Activated CD8-positive, alpha-beta T cell treated with anti-CD3 and anti-CD28 coated beads for 36 hours (primary cell): ENCODE measurements around the gene RTN4. TPM values are rescaled to one million over a fixed set of nuclear protein-coding genes. Genes with fewer than 3 reads are reported as not detected.
"Not testable (repeated sequence)": the region's sequence is repeated elsewhere in the genome, so short reads cannot be mapped to it uniquely, and the experiment has no call there.

Experiments
- ATAC-seq: fragments of 200-7000 bp; cut with Tn5 transposase; one replicate; pipeline ENCODE4 v1.10.0; 2021; ENCODE audit warnings: mild to moderate bottlenecking, moderate library complexity
- CTCF ChIA-PET: fragments of 350-600 bp; sonication (Branson Sonifier 250); formaldehyde crosslinking; loops from one replicate; lab custom pipeline; 2021; ENCODE audit warnings: antibody characterized with exemption; lab: Charles Lee
- POLR2A ChIA-PET: fragments of 350-600 bp; sonication (Branson Sonifier 250); formaldehyde crosslinking; loops from one replicate; lab custom pipeline; 2021; ENCODE audit warnings: antibody characterized with exemption; lab: Charles Lee
- DNase-seq: peaks from one replicate; pipeline ENCODE4 v3.0.0-alpha.2; 2020
- H3K27ac Mint-ChIP-seq: one replicate; pipeline ENCODE4 v1.8.0; 2021; ENCODE audit warnings: mild to moderate bottlenecking, mixed read lengths
- H3K27me3 Mint-ChIP-seq: one replicate; pipeline ENCODE4 v1.8.0; 2021; ENCODE audit warnings: mixed read lengths
- H3K36me3 Mint-ChIP-seq: one replicate; pipeline ENCODE4 v1.8.0; 2021; ENCODE audit warnings: low read depth, mixed read lengths
- H3K4me1 Mint-ChIP-seq: one replicate; pipeline ENCODE4 v1.8.0; 2021; ENCODE audit warnings: low read depth, mixed read lengths
- H3K4me3 Mint-ChIP-seq: one replicate; pipeline ENCODE4 v1.8.0; 2021; ENCODE audit warnings: mild to moderate bottlenecking, moderate library complexity, mixed read lengths
- H3K9me3 Mint-ChIP-seq: one replicate; pipeline ENCODE4 v1.8.0; 2021; ENCODE audit warnings: mixed read lengths
- CTCF ChIP-seq: fragments of 200-600 bp; IDR thresholded peaks from one replicate; pipeline ENCODE4 v1.8.0; 2022; ENCODE audit warnings: antibody characterized with exemption, mild to moderate bottlenecking
- intact Hi-C: fragments of 100-400 bp; cut with micrococcal nuclease; formaldehyde crosslinking; loops from one replicate; pipeline ENCODE4 v1.10.0; 2022
- total RNA-seq, 2 experiments: library from RNA; stranded (reverse); gene quantifications; one replicate each; pipeline ENCODE4 v1.2.3, GENCODE V29; 2021

The RTN4 gene
- total RNA-seq, 2 experiments from 2014 or later = 81.5 to 85.0 TPM

- ChIA-PET CTCF (interaction anchor here (1.4 kb wide), 1 partner anchor 10 kb away, joined by 5 read pairs; no protein-coding TSS in a partner anchor), POLR2A (no interaction called here)
- Mint-ChIP-seq H3K4me3 (no peak overlapping the region), H3K36me3 (peaks cover 4% of the 10 kb centered on the region), H3K27ac (no peak overlapping the region), H3K4me1 (peaks cover 65% of the 10 kb centered on the region), H3K27me3 (no peaks in the 10 kb centered on the region), H3K9me3 (no peaks in the 10 kb centered on the region)
- intact Hi-C loops = no loop called here
- DNase-seq = no peak
- TF ChIP-seq CTCF = no peak
- ATAC-seq = no peak
Observed at GRCh38 chr2:54995553-54995952, 54.7 kb downstream of the RTN4 start.

GRCh38 chr2:54990694-54991093, 59.6 kb downstream of the RTN4 start:
- peaks cover 14% of the 10 kb centered on the region for H3K36me3 Mint-ChIP-seq
- H3K4me1 Mint-ChIP-seq = peaks cover 43% of the 10 kb centered on the region
- POLR2A ChIA-PET, H3K9me3 Mint-ChIP-seq, H3K4me3 Mint-ChIP-seq, ATAC-seq, DNase-seq, H3K27ac Mint-ChIP-seq, intact Hi-C loops, H3K27me3 Mint-ChIP-seq: not testable (repeated sequence)
- CTCF ChIA-PET = interaction anchor here (0.7 kb wide), 1 partner anchor 151 kb away, joined by 3 read pairs; no protein-coding TSS in a partner anchor

GRCh38 chr2:54988612-54989011, 61.6 kb downstream of the RTN4 start:
- no peaks in the 10 kb centered on the region for H3K9me3 Mint-ChIP-seq
- no peak for DNase-seq
- ATAC-seq = no peak
- H3K27ac Mint-ChIP-seq = no peak overlapping the region
- ChIA-PET POLR2A (no interaction called here), CTCF (no interaction called here)
- intact Hi-C loops = loop anchor here (10.0 kb wide), 1 partner anchor 84 kb away; no protein-coding TSS in a partner anchor
- no peak overlapping the region for H3K4me3 Mint-ChIP-seq
- TF ChIP-seq CTCF = no peak
- H3K27me3 Mint-ChIP-seq = no peaks in the 10 kb centered on the region
- H3K4me1 Mint-ChIP-seq = peaks cover 40% of the 10 kb centered on the region
- H3K36me3 Mint-ChIP-seq = peaks cover 17% of the 10 kb centered on the region

DNA sequence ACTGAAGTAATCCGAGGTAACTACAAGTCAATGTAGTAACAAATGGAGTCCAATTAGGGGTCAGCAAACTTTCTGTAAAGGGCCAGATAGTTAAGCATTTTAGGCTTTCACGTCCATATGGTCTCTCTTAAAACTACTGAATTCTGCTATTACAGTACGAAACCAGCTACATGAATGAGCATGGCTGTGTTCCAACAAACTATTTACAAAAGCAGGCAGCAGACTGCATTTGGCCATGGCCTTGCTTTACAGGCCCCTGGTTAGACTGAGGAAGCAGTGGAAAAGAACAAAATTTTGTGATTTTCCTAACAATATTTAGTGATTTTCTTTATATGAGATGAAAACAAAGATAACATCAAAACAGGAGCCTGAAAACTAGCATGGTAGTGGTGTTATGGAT, 64.0 kb downstream of the RTN4 start:
- H3K9me3 Mint-ChIP-seq = no peaks in the 10 kb centered on the region

GRCh38 chr2:54984476-54984875, 65.8 kb downstream of the RTN4 start:
- no peak overlapping the region for H3K4me3 Mint-ChIP-seq
- no peak for DNase-seq
- ATAC-seq = no peak
- H3K9me3 Mint-ChIP-seq = no peaks in the 10 kb centered on the region
- intact Hi-C loops = loop anchor here (10.0 kb wide), 1 partner anchor 80 kb away; no protein-coding TSS in a partner anchor
- TF ChIP-seq CTCF = no peak
- no peaks in the 10 kb centered on the region for H3K27me3 Mint-ChIP-seq
- peaks cover 28% of the 10 kb centered on the region for H3K36me3 Mint-ChIP-seq
- ChIA-PET CTCF (no interaction called here), POLR2A (no interaction called here)
- no peak overlapping the region for H3K27ac Mint-ChIP-seq
- H3K4me1 Mint-ChIP-seq = peaks cover 40% of the 10 kb centered on the region

More for the DNA sequence above, 64.0 kb downstream of the RTN4 start:
- intact Hi-C loops = loop anchor here (10.0 kb wide), 1 partner anchor 81 kb away; no protein-coding TSS in a partner anchor
- POLR2A ChIA-PET = no interaction called here
- Mint-ChIP-seq H3K27ac (no peak overlapping the region), H3K36me3 (peaks cover 25% of the 10 kb centered on the region), H3K4me3 (no peak overlapping the region), H3K4me1 (peaks cover 32% of the 10 kb centered on the region), H3K27me3 (no peaks in the 10 kb centered on the region)
- CTCF ChIA-PET = no interaction called here
- no peak for TF ChIP-seq CTCF
- ATAC-seq = no peak
- no peak for DNase-seq
